Panc1 (cell line): Measurements from ENCODE around the gene PDZD2. TPM values are rescaled to one million over a fixed set of nuclear protein-coding genes. Genes with fewer than 3 reads are reported as not detected.

Source experiments
- ATAC-seq: fragments of 200-7000 bp; cut with Tn5 transposase; 2 replicates; pipeline ENCODE4 v1.9.1; 2020; ENCODE audit warnings: mild to moderate bottlenecking, moderate library complexity
- BruUV-seq: library from RNA; stranded (reverse); fragments of 400-500 nt; replicated peaks from 2 replicates; lab custom pipeline; 2021; lab: Mats Ljungman, UMichigan
- CTCF ChIA-PET: fragments of 300-600 bp; sonication (Branson Sonifier 250); formaldehyde crosslinking; loops from one replicate; lab custom pipeline; 2022; ENCODE audit warnings: antibody characterized with exemption; lab: Charles Lee
- POLR2A ChIA-PET: fragments of 300-600 bp; sonication (Branson Sonifier 250); formaldehyde crosslinking; loops from one replicate; lab custom pipeline; 2022; ENCODE audit warnings: antibody characterized with exemption; lab: Charles Lee
- DNase-seq: peaks from one replicate; pipeline ENCODE4 v3.0.0-alpha.2; 2010; ENCODE audit warnings: low read depth, low spot score
- H3K27ac ChIP-seq: 2 replicates; pipeline ENCODE4 v1.5.1; 2011; ENCODE audit warnings: mild to moderate bottlenecking, low read length, inconsistent platforms
- H3K27me3 ChIP-seq: fragments of 200-500 bp; sonication (Bioruptor generic); 2 replicates; pipeline ENCODE4 v1.6.0; 2014; ENCODE audit warnings: low read length, inconsistent platforms; ENCODE audit not compliant: control insufficient read depth, insufficient read depth
- H3K36me3 ChIP-seq: fragments of 200-500 bp; sonication (Bioruptor generic); 2 replicates; pipeline ENCODE4 v1.5.1; 2014; ENCODE audit warnings: inconsistent platforms, mild to moderate bottlenecking, low read length, moderate library complexity; ENCODE audit not compliant: control insufficient read depth, insufficient read depth
- H3K4me1 ChIP-seq: 2 replicates; pipeline ENCODE4 v1.5.1; 2011; ENCODE audit warnings: inconsistent platforms, mild to moderate bottlenecking, low read length, moderate library complexity; ENCODE audit not compliant: control insufficient read depth, insufficient read depth
- H3K4me3 ChIP-seq, 2 experiments: 2 replicates each; pipeline ENCODE4 v1.5.1; 2011 to 2012; ENCODE audit warnings: low read depth in 2 of 2, low read length in 2 of 2, mild to moderate bottlenecking in 2 of 2, inconsistent platforms in 1 of 2, moderate library complexity in 1 of 2
- H3K9me3 ChIP-seq: fragments of 200-500 bp; sonication (Bioruptor generic); 2 replicates; pipeline ENCODE4 v1.5.1; 2014; ENCODE audit warnings: low read depth, mild to moderate bottlenecking, inconsistent platforms, low read length, moderate library complexity; ENCODE audit not compliant: control insufficient read depth, insufficient read depth
- CTCF ChIP-seq: fragments of 450-650 bp; IDR thresholded peaks from 2 replicates; pipeline ENCODE4 v1.5.1; 2017; ENCODE audit warnings: mild to moderate bottlenecking
- POLR2AphosphoS5 ChIP-seq: IDR thresholded peaks from 2 replicates; pipeline ENCODE4 v1.6.1; 2012; ENCODE audit warnings: mild to moderate bottlenecking, low read depth, low read length, moderate library complexity
- REST ChIP-seq, 2 experiments: IDR thresholded peaks; 2 replicates each; pipeline ENCODE4 v1.6.1; 2011 to 2012; ENCODE audit warnings: low read depth in 2 of 2, control low read depth in 1 of 2, low read length in 1 of 2, mild to moderate bottlenecking in 1 of 2, moderate library complexity in 1 of 2; ENCODE audit not compliant: insufficient read depth in 1 of 2
- SIN3A ChIP-seq: IDR thresholded peaks from 2 replicates; pipeline ENCODE4 v1.6.1; 2012; ENCODE audit warnings: low read depth, mild to moderate bottlenecking, low read length, moderate library complexity, borderline replicate concordance; ENCODE audit not compliant: insufficient read depth
- TCF7L2 ChIP-seq: IDR thresholded peaks from 2 replicates; pipeline ENCODE4 v1.6.1; 2011; ENCODE audit warnings: mild to moderate bottlenecking, low read depth, low read length, inconsistent platforms
- in situ Hi-C: cut with HindIII; loops from 2 replicates; pipeline ENCODE4 v1.10.0; 2016; ENCODE audit warnings: low sequenced_read_pairs, low pct_unique_long_range_greater_than_20kb
- intact Hi-C: fragments of 100-400 bp; cut with micrococcal nuclease; formaldehyde crosslinking; loops from one replicate; pipeline ENCODE4 v1.10.0; 2022; ENCODE audit not compliant: unreplicated experiment
- total RNA-seq: library from RNA; stranded (reverse); gene quantifications from one replicate; pipeline ENCODE4 v1.2.1, GENCODE V29; 2021; ENCODE audit not compliant: unreplicated experiment

PDZD2 gene
- total RNA-seq, 1 experiment from 2014 or later, result 0.10 TPM

GRCh38 chr5:31781772-31782171 is 142.8 kb downstream of the PDZD2 start:
- CTCF ChIA-PET, result no interaction called here
- in situ Hi-C loops (no loop called here), intact Hi-C loops (no loop called here)
- no peaks in the 10 kb centered on the region for H3K36me3 ChIP-seq
- no peaks in the 10 kb centered on the region for H3K9me3 ChIP-seq
- no peak for ATAC-seq
- no peak for DNase-seq
- no peaks in the 10 kb centered on the region for H3K4me1 ChIP-seq
- peaks cover 2% of the 10 kb centered on the region; the same call in 1 of the 2 replicates for H3K27me3 ChIP-seq
- no TSS peak for BruUV-seq
- no peak overlapping the region for H3K27ac ChIP-seq
- POLR2A ChIA-PET, result no interaction called here
- H3K4me3 ChIP-seq, result no peak overlapping the region
- TF ChIP-seq CTCF (no peak), TCF7L2 (no peak)

- ChIA-PET CTCF (no interaction called here), POLR2A (no interaction called here)
These were observed 144.2 kb downstream of the PDZD2 start for GRCh38 chr5:31783086-31783645.

GRCh38 chr5:31783731-31784130 is 144.8 kb downstream of the PDZD2 start:
- BruUV-seq, result no TSS peak
- no peaks in the 10 kb centered on the region for H3K4me1 ChIP-seq
- intact Hi-C loops (no loop called here), in situ Hi-C loops (no loop called here)
- H3K27me3 ChIP-seq, result peaks cover 2% of the 10 kb centered on the region; the same call in 1 of the 2 replicates
- H3K4me3 ChIP-seq, result no peak overlapping the region
- CTCF ChIA-PET, result no interaction called here
- DNase-seq (no peak), ATAC-seq (no peak)
- POLR2A ChIA-PET, result no interaction called here
- H3K9me3 ChIP-seq, result no peaks in the 10 kb centered on the region
- H3K36me3 ChIP-seq, result no peaks in the 10 kb centered on the region
- H3K27ac ChIP-seq, result no peak overlapping the region
- TF ChIP-seq CTCF (no peak), TCF7L2 (no peak), SIN3A (no peak), REST (IDR thresholded peaks at IDR 0.05; ENCODE audit: insufficient read depth in 1 of 2, low read depth in 2 of 2, low read length in 1 of 2) (no peak), POLR2AphosphoS5 (no peak)

More at GRCh38 chr5:31783086-31783645, 144.2 kb downstream of the PDZD2 start:
- in situ Hi-C loops (no loop called here), intact Hi-C loops (no loop called here)
- TF ChIP-seq TCF7L2, result no peak
- Histone ChIP-seq H3K9me3 (no peaks in the 10 kb centered on the region), H3K27me3 (peaks cover 2% of the 10 kb centered on the region; the same call in 1 of the 2 replicates), H3K36me3 (no peaks in the 10 kb centered on the region), H3K27ac (no peak overlapping the region), H3K4me3 (no peak overlapping the region), H3K4me1 (no peaks in the 10 kb centered on the region)
- BruUV-seq, result no TSS peak
- ATAC-seq (no peak), DNase-seq (no peak)
